HG02763 (cell line): Measurements from ENCODE around the gene KRT26.
"Not testable (repeated sequence)": the region's sequence is repeated elsewhere in the genome, so short reads cannot be mapped to it uniquely, and the experiment has no call there.

Experiments
- ATAC-seq: cut with Tn5 transposase; IDR thresholded peaks from one replicate; pipeline ENCODE4 v1.9.1; 2021; ENCODE audit warnings: mild to moderate bottlenecking, moderate library complexity; ENCODE audit not compliant: unreplicated experiment

The KRT26 gene, protein sequence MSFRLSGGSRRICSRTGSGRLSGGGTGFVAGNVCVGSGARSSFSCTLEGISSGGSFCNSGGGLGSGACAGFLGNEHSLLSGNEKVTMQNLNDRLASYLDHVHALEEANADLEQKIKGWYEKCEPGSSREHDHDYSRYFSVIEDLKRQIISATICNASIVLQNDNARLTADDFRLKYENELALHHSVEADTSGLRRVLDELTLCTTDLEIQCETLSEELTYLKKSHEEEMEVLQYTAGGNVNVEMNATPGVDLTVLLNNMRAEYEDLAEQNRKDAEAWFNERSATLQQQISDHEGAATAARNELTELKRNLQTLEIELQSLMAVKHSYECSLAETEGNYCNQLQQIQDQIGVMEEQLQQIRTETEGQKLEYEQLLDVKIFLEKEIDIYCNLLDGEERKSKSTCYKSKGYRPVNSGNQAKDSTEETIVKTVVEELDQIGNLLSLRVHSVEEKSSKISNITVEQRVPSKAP

DNA sequence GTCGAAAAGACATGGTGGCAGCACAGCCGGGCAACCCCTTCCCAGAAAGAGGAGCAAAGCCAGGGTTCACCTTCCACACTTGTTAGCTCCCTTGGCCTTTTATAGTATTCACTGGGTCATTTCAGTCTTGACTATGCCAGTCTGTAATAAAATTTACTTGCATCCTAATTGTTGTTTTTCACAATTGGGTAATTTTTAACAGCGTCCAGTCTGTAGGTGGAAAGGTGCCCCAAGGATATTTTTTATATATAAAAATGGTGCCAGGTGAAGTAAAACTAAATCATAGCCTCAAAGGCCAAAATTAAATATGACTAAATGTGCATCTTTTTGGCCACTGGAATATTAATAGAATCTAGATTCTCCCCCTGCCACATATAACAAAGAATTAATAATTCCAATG, at the start of gene KRT26:
Gene KRT26, minus strand, starts transcription at position 101 of the 400 bp plus-strand sequence. Its CDS starts 88 bp downstream, at position 13.
- ATAC-seq, result no peak

DNA sequence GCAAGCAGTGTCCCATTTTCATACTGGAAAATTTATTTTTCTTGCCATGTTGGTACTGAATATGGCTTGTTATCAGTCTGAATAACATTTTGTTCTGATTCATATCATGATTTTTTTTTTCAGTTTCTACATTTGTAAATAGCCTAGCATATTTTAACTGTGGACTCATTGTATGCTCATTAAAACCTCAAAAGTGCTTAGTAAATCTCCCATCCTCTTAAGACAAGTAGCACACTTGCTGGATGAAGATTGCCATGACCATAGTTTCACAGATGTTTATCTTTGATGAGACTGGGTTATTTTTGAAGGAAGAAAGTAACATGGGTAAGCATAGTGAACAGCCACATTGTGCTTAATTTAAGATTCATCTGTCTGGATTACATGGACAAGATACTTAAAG, 49.5 kb upstream of the KRT26 start:
- no peak for ATAC-seq

DNA sequence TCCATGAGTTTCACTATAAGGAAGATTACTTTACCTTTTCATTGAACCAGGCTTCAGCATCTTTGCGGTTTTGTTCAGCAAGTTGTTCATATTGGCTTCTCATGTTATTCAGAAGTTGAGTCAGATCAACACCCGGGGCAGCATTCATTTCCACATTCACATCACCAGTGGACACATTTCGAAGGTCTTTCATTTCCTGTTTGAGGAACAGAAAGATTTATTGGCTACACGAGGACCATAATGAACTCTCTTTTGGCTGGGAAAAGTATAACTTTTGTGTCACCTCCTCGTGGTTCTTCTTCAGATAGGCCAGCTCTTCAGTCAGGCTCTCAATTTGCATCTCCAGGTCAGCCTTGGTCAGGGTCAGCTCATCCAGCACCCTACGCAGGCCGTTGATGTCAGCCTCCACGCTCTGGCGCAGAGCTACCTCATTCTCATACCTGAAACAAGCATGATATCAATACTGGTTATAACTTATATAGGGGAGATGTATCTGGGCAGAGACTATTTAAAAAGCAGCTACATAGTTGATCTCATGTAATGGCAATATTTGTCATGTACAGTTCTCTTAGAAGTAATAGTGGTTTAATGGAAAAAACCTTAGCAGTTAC, 48.3 kb upstream of the KRT26 start:
- no peak for ATAC-seq

DNA sequence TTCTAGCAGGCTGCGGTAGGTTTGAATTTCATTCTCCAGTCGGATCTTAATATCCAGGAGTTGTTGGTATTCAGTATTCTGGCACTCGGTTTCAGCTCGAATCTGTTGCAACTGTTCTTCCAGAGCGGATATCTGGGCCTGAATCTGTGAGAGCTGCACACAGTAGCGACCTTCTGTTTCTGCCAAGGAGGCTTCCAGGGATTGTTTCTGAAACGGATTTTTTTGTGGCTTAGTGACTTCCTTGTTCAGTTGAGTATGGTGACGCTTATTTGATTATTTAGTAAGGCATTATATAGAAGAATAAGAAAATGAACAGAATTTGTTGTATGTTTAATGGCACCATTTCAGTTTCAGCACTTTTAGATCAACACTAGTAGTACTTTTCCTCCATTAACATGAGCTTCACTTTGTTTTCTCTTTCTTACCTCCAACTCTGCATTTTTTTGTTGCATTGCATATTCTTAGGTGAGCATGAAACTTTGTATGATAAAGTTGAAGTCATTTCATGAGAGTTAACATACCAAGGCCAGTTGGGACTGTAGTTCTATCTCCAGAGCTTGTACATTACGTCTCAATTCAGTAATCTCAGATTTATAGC, 47.6 kb upstream of the KRT26 start:
- no peak for ATAC-seq

DNA sequence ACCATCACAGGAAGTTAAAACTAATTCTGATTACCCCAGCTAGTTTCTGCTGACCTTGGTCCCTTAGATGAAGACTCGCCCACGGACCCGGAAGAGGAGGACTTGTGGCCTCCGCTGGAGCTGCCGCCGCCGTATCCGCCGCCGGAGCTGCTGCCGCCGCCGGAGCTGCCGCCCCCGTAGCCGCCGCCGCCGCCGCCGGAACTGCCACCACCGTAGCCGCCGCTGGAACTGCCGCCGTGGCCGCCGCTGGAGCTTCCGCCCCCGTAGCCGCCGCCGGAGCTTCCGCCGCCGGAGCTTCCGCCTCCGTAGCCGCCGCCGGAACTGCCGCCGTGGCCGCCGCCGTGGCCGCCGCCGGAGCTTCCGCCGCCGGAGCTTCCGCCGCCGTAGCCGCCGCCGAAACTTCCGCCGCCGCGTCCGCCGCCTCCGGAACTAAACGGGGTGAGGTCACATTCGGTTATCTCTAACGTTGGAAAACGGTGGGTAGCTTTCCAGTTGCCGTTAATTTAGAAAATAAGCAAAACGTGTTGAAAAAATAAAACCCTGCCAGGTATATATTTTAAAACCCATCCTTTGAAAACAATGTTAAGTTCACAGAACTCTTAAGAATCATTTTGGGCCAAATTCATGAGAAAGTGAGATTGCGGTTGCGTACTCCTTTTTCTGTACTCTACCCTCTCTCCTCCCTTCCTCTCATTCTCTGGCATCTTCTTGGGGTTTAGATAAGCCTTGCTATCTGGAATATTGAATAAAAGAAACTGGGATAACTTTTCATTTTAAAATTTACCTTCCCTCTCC, 46.9 kb upstream of the KRT26 start:
- peak; percentile 93 for ATAC-seq

DNA sequence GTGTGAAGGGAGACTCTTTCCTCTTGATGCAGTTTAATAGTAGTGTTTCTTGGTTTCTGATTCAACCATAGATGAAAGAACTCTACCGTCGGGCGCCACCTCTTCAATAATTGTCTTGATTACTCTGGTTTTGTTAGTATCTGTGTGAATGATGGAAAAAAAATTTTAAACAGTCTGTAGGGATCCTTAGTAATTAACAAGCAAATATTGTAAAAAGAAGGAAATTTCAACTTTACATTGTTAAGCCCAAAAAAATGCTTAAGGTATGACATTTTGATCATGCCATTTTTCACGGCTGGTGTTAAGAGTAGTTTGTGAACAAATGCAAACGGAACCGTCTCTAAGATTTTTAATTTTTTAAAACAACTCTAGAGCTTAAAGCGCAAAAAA, 46.3 kb upstream of the KRT26 start:
- no peak for ATAC-seq

DNA sequence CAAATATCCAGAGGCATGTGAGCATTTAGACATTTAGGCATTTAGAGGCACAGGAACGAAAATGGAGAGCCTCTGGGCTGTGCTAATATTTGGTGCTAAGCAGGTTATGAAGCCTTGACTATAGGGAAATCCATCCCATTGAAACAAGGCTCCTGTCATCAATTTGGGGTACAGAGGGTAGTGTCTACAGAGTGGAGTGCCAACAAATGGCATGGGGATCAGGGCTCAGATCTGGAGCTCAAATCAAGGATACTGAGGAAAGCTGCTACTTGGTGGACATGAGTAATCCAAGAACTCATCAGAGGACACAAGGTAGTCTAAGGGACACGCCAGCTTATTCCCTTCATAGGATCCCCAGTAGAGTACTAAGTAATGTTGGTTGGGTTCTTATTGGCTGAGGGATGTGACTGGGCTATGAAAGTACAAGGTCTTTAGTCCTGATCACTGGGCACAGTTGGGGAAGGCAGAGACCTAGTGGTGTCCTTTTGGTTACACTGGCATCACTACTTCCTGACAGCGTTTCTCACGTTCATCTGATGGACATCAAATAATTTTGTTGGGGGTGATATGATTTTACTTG, 45.2 kb upstream of the KRT26 start:
- ATAC-seq, result no peak

DNA sequence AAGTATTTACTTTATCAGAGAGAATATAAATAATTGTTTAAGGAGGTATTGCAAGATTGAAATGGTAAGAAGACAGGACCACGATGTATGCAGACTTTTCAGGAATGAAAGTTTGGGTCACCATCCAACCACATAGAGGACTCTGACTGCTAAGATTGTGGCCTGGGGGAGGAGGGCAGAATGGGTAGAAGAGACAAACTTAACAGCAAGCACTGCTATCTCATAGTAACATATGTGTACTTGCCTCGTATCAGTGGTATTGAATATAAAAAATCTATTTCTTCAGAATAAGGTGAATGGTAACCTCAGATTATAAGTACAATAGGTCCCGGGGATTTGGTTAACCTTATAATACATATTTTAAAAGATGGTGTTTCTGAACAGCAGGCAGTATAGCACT, 44.6 kb upstream of the KRT26 start:
- ATAC-seq, result no peak

DNA sequence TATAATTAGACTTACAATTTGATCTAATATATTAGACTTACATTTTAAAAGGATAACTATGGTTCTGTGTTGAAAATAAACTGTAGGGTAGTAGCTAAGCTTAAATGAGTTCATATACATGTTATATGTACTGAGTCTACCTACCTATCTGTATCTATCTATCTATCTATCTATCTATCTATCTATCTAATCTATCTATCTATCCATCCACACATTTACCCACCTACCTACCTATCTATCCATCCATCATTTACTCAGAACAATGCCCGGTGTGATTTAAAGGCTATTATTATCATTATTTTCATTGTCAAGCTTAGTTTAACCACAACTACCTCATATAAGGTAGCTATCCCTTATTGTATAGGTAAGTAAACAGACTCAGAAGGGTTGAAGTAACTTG, 43.4 kb upstream of the KRT26 start:
- no peak for ATAC-seq

DNA sequence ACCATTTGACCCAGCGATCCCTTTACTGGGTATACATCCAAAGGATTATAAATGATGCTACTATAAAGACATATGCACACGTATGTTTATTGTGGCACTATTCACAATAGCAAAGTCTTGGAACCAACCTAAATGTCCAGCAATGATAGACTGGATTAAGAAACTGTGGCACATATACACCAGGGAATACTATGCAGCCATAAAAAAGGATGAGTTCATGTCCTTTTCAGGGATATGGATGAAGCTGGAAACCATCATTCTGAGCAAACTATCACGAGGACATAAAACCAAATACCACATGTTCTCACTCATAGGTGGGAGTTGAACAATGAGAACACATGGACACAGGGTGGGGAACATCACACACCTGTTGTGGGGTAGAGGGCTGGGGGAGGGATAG, 42.7 kb upstream of the KRT26 start:
- not testable (repeated sequence) for ATAC-seq

DNA sequence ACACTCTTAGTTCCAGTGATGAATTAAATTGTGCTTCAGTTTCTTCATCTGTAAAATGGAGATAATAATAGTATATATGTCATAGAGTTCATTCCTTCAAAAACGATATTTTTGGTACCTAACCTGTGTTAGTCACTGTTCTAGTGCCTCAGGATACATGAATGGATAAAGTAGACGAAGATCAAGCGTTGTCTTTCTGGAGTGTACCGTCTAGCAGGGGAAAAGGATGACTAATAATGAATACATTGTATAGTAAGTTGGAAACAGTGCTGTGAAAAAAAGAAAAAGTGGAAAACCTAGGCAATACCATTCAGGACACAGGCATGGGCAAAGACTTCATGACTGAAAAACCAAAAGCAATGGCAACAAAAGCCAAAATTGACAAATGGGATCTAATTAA, 41.8 kb upstream of the KRT26 start:
- ATAC-seq, result no peak

DNA sequence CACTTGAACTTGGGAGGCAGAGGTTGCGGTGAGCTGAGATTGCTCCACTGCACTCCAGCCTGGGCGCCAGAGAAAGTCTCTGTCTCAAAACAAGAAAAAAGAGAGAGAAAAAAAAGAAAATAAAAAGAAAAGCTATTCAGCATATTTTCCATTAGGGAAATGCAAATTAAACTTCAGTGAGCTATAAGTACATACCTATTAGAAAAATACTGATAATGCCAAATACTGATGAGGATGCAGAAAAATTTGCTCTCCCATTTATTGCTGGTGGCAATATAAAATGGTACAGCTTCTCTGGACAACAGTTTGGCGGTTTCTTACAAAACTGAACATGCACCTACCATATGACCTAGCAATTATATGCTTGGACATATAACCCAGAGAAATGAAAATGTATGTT, 40.6 kb upstream of the KRT26 start:
- no peak for ATAC-seq

DNA sequence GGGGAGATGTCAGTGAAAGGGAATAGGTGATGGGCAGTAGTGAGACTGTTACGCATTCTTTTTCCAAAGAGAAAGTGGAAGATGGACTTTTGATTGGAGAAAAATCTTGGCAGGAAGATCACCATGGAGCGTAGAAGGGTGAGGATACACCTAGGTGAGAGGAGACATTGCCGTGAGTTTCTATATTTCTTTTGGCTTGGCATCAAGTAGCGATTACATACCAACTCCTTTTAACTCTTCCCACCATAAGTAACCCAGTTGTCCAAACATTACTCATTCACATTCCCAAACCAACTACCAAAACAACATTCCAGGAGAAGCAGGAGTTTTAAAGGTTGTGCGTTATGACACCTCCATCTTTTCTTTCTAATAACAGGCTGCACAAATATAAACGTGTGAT, 38.5 kb upstream of the KRT26 start:
- ATAC-seq, result no peak

DNA sequence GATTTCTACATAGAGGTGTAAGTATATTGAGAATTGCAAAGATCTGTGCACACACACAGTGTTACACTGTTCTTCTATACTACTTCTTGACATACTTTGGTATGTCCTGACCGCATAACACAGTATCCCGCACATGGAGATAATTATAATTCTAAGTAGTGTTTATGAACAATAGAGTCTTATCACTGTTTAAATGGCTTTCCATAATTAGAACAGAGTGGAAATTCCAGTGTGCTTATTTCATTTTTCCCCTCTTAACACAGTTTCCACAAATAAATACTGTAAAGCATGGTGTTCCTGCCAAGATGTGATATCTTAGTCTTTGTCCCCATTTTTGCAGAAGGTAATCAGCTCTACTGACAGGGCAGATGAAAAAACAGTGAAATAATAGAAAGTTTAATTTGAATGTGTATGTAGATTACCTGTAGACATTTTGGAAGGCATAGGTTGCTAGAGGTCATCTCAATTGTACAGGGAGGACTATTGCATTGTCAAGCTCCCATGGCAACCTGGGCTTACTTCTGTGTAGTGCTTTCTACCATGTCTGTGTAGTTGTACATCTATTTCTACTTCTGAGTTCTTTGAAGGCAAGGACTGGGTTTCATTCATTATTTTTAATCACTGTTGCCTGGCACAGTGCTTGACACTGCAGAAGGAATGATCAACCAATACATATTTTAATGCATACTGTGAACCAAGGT, 37.9 kb upstream of the KRT26 start:
- no peak for ATAC-seq

DNA sequence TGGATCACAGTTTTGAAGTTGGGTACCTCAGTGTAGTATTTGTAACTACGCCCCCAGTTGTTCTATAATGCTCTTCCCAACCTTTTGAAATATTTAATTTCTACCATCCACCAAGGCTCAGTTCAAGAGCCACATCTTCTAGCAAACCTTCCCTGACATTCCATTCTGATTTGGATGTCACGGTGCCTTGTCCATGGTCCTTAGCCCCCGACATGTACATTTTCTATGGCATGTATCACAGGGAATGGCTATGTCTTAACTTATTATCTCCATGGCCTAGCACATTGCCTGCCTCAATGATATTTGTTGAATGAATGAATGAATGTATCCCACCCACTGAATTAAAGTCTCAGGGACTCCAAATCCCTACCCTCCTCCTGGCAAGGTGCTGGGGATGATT, 34.1 kb upstream of the KRT26 start:
- no peak for ATAC-seq

DNA sequence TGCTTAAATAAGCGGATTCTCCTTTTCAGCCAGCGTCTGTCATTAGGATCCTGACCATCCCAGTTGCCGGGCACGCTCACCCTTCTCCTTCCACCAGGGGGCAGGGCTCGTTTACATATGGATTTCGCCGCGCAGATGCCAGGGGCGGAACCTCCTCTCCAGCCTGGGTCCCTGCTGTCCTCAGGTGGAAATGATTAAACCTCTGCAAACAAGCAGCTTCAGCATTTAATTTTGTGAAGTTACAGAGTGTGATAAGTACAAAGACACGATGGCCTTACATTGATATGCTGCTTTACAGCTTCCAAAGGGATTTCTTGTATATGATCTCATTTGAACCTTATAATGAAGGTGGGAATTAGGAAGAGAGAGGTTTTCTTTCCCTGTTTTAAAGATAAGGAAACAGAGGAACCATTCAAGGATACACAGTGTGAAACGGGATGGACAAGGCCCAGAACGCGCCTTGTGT, 31.6 kb upstream of the KRT26 start:
- no peak for ATAC-seq

DNA sequence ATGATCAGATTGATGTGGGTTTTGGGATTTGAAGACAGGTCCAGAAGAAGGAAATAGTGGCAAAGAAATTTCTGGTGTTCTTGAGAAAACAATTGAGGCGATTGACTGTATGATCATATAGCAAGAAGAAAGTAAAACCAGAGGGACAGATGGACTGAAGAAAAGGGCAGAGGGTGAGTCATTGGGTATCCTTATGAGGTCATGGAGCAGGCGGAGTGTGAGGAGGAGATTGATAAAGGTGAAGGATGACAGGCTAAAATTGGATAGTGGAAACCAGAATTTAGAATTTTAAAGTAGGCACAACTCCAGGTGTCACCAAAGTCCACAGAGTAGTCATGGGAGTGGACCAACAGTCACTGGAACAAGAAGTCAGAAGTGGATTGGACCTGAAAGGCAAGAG, 29.2 kb upstream of the KRT26 start:
- no peak for ATAC-seq

DNA sequence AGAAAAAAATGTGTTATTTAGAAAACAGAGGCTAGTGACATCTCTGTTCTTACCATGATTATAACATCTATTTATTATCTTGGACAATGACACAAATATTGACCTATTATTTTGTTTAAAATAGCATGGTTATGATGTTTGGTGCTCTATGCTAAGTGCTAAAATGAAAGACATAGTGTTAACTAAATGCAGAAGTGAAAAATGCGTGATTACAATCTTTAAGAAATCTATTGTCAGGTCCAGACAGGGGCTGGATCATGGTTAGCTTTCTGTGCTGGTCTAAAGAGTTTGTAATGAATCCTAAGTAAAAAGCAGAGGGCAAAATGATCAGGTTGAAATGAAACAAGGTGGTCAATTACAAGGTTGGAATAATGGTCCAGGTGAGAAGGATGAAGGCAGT, 28.4 kb upstream of the KRT26 start:
- ATAC-seq, result no peak

DNA sequence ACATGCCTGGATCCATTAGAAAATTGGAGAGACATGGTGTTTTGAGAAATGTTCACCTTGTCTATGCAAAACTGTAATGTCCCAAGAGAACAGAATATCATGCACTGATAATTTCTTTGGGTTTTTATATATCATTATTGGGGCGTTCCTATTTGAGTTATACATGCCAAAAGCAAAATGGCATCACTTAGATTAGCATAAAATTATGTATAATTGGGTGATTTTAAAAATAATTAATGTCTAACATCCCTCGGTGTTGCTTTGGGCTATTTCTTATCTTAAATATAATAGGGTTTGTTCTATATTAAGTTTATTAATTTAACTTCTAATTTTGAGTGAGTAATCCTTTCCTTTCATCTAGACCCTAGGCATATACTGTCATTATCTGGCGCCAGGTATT, 27.9 kb upstream of the KRT26 start, which contains the start of gene KRT28:
Gene KRT28, minus strand, starts transcription at position 101 of the 400 bp plus-strand sequence. Its CDS starts 66 bp downstream, at position 35.
- no peak for ATAC-seq

DNA sequence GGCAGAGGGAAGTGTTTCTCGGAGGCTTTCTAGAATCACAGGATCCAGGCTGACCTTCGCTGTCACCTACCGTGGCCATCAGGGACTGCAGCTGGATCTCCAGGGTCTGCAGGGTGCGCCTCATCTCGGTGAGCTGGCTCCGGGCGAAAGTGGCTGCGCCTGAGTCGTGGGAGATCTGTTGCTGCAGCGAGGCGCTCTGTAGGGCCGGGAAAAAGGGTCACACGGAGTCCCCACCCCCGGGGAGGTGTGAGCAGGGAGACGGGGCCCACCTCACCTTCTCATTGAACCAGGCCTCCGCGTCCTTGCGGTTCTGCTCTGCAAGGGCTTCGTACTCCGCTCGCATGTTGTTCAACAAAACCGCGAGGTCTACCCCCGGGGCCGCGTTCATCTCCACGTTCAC, 24.8 kb upstream of the KRT26 start:
- no peak for ATAC-seq
